GM12878 (cell line): ENCODE data around the gene PDE1C. TPM values are rescaled to one million over a fixed set of nuclear protein-coding genes. Genes with fewer than 3 reads are reported as not detected.

Experiments
- ATAC-seq: fragments of 200-7000 bp; cut with Tn5 transposase; 3 replicates; pipeline ENCODE4 v1.9.1; 2020; ENCODE audit warnings: mild to moderate bottlenecking, moderate library complexity
- BruUV-seq: library from RNA; stranded (reverse); fragments of 400-500 nt; replicated peaks from 2 replicates; lab custom pipeline; 2021; lab: Mats Ljungman, UMichigan
- CTCF ChIA-PET: fragments of 300-600 bp; sonication (Branson Sonifier 250); formaldehyde crosslinking; extraction: SDS; loops from one replicate; lab custom pipeline; 2021; ENCODE audit warnings: inconsistent platforms; lab: Yijun Ruan, JAX
- POLR2A ChIA-PET: fragments of 350-600 bp; formaldehyde crosslinking; extraction: SDS; loops from one replicate; lab custom pipeline; 2021; ENCODE audit warnings: inconsistent platforms; lab: Charles Lee
- RAD21 ChIA-PET: fragments of 300-600 bp; sonication (Branson Sonifier 250); formaldehyde crosslinking; loops from one replicate; lab custom pipeline; 2023; ENCODE audit warnings: antibody characterized with exemption; ENCODE audit not compliant: unreplicated experiment; lab: Charles Lee
- SMC1A ChIA-PET: fragments of 300-600 bp; sonication (Branson Sonifier 250); formaldehyde crosslinking; loops from one replicate; lab custom pipeline; 2023; ENCODE audit not compliant: unreplicated experiment, uncharacterized antibody; lab: Charles Lee
- DNase-seq: peaks from one replicate; pipeline ENCODE4 v3.0.0-alpha.2; 2011; ENCODE audit warnings: low read depth, low spot score
- FAIRE-seq: peaks from 3 replicates; lab custom pipeline; 2011; peaks lifted over from hg19 to GRCh38; lab: Jason Lieb, UNC
- H2AFZ ChIP-seq: 2 replicates; pipeline ENCODE4 v1.6.0; 2011; ENCODE audit warnings: low read depth, low read length, control low read depth; ENCODE audit not compliant: control insufficient read depth
- H3K27ac ChIP-seq: 2 replicates; pipeline ENCODE4 v1.5.1; 2011; ENCODE audit warnings: control low read depth; ENCODE audit not compliant: control insufficient read depth, insufficient read depth
- H3K27me3 ChIP-seq, 2 experiments: replicated peaks in 1 of 2; 2 replicates each; pipeline versions ENCODE4 v1.6.0 to v1.6.1; 2011; ENCODE audit warnings: low read length in 1 of 2; ENCODE audit not compliant: control insufficient read depth in 2 of 2, insufficient read depth in 2 of 2
- H3K36me3 ChIP-seq, 2 experiments: 2 replicates each; pipeline ENCODE4 v1.5.1; 2011; ENCODE audit warnings: low read length in 1 of 2; ENCODE audit not compliant: control insufficient read depth in 2 of 2, insufficient read depth in 2 of 2
- H3K4me1 ChIP-seq: 2 replicates; pipeline ENCODE4 v1.6.1; 2011; ENCODE audit warnings: mild to moderate bottlenecking, low read length, moderate library complexity, mixed read lengths; ENCODE audit not compliant: control insufficient read depth, insufficient read depth
- H3K4me2 ChIP-seq: 2 replicates; pipeline ENCODE4 v1.6.0; 2011; ENCODE audit warnings: control low read depth; ENCODE audit not compliant: control insufficient read depth, insufficient read depth
- H3K4me3 ChIP-seq: fragments of 200-600 bp; sonication (generic); 2 replicates; pipeline ENCODE4 v1.5.1; 2016
- H3K79me2 ChIP-seq: 2 replicates; pipeline ENCODE4 v1.6.0; 2011; ENCODE audit warnings: low read length; ENCODE audit not compliant: control insufficient read depth, insufficient read depth
- H3K9ac ChIP-seq: 2 replicates; pipeline ENCODE4 v1.8.0; 2011; ENCODE audit warnings: low read length, control low read depth, mixed read lengths; ENCODE audit not compliant: control insufficient read depth, insufficient read depth
- H3K9me3 ChIP-seq: replicated peaks from 3 replicates; pipeline ENCODE4 v1.5.1; 2011; ENCODE audit warnings: mild to moderate bottlenecking, low read length; ENCODE audit not compliant: control insufficient read depth, insufficient read depth
- H4K20me1 ChIP-seq: 2 replicates; pipeline ENCODE4 v1.6.0; 2011; ENCODE audit not compliant: control insufficient read depth, insufficient read depth
- NR2C1 ChIP-seq: fragments of 450-650 bp; IDR thresholded peaks from 2 replicates; pipeline ENCODE4 v1.6.1; 2017; ENCODE audit warnings: antibody characterized with exemption, mild to moderate bottlenecking, moderate library complexity
- RELA ChIP-seq: fragments of 450-650 bp; IDR thresholded peaks from 2 replicates; pipeline ENCODE4 v1.8.0; 2014; ENCODE audit warnings: borderline replicate concordance; ENCODE audit not compliant: partially characterized antibody
- ZBTB11 ChIP-seq: fragments of 450-650 bp; formaldehyde crosslinking; IDR thresholded peaks from 2 replicates; pipeline ENCODE4 v1.5.0; 2022; ENCODE audit warnings: mild to moderate bottlenecking, missing genetic modification characterization
- ZNF384 ChIP-seq: IDR thresholded peaks from 2 replicates; pipeline ENCODE4 v1.6.1; 2012; ENCODE audit warnings: low read depth, mild to moderate bottlenecking, low read length, improper control_type of control experiment, borderline replicate concordance
- ZSCAN29 ChIP-seq: fragments of 450-650 bp; IDR thresholded peaks from 2 replicates; pipeline ENCODE4 v1.6.1; 2017; ENCODE audit warnings: mild to moderate bottlenecking, moderate library complexity
- in situ Hi-C: fragments of 300-500 bp; cut with MboI; formaldehyde crosslinking; loops from 9 replicates; pipeline ENCODE4 v1.14.3; 2018; ENCODE audit warnings: mixed read lengths
- intact Hi-C: fragments of 100-400 bp; cut with micrococcal nuclease; formaldehyde crosslinking; loops from one replicate; pipeline ENCODE4 v1.14.2; 2022; ENCODE audit not compliant: unreplicated experiment
- polyA plus RNA-seq, 11 experiments: library from polyadenylated mRNA; depleted of rRNA in 4 of 11; unstranded in 6 of 11; stranded (reverse) in 5 of 11; fragments of >200 nt; fragmentation: Nextera tagmentation in 4 of 11; fragmentation: Illumina TruSeq in 1 of 11; extraction: Ambion mirVana in 4 of 11; extraction: Trizol in 1 of 11; gene quantifications; 1 replicate in 1 of 11; 2 replicates in 10 of 11; pipeline versions ENCODE4 v1.2.1 to v1.2.3, GENCODE V29; 2011 to 2016; ENCODE audit warnings: inconsistent platforms in 2 of 11, missing spikeins in 2 of 11, low read depth in 1 of 11
- total RNA-seq, 4 experiments: library from RNA; depleted of rRNA in 3 of 4; stranded (reverse); fragments of >200 nt in 3 of 4; fragmentation: Illumina TruSeq in 1 of 4; extraction: Trizol in 1 of 4; gene quantifications; 2 replicates each; pipeline versions ENCODE4 v1.2.1 to v1.2.3, GENCODE V29; 2013 to 2021

The PDE1C gene
- total and polyA plus RNA-seq, 10 of the 15 experiments (the other 5 are each of a cell fraction or from before 2014, with no cell fraction given), result 0.29 to 2.3 (median 0.70) TPM

GRCh38 chr7:31825576-31825975 lies 244.6 kb downstream of the PDE1C start:
- Histone ChIP-seq H3K4me2 (no peak overlapping the region), H3K9me3 (no peaks in the 10 kb centered on the region; the same call in 2 of the 3 replicates), H3K79me2 (no peaks in the 10 kb centered on the region), H3K9ac (no peak overlapping the region), H4K20me1 (no peaks in the 10 kb centered on the region), H3K36me3 (no peaks in the 10 kb centered on the region), H2AFZ (no peak overlapping the region), H3K4me3 (no peak overlapping the region), H3K27ac (no peak overlapping the region), H3K27me3 (no peaks in the 10 kb centered on the region), H3K4me1 (no peaks in the 10 kb centered on the region)
- BruUV-seq, result no TSS peak
- in situ Hi-C loops, result no loop called here
- intact Hi-C loops, result loop anchor here (5.0 kb wide), 1 partner anchor 67 kb away; no protein-coding TSS in a partner anchor
- ChIA-PET SMC1A (interaction anchor here (0.8 to 1.5 kb wide), 5 partner anchors 8 to 385 kb away, joined by 3 to 8 read pairs (median 4); no protein-coding TSS in a partner anchor), POLR2A (no interaction called here), RAD21 (interaction anchor here (1.3 to 1.4 kb wide), 2 partner anchors 10 to 68 kb away, joined by 3 to 5 read pairs; no protein-coding TSS in a partner anchor), CTCF (interaction anchor here (0.8 to 2.2 kb wide), 10 partner anchors 42 to 385 kb away, joined by 3 to 8 read pairs (median 6); no protein-coding TSS in a partner anchor)
- no peak for FAIRE-seq
- DNase-seq, result no peak
- ATAC-seq, result no peak
- TF ChIP-seq ZNF384 (no peak), ZSCAN29 (no peak), RELA (no peak), NR2C1 (no peak), ZBTB11 (no peak)
